ENCODE data around the gene NUMB. TPM values are rescaled to one million over a fixed set of nuclear protein-coding genes. Genes with fewer than 3 reads are reported as not detected.

NUMB gene
- polyA plus RNA-seq, 5 donors = 70.7 to 110 (median 102) TPM

DNA sequence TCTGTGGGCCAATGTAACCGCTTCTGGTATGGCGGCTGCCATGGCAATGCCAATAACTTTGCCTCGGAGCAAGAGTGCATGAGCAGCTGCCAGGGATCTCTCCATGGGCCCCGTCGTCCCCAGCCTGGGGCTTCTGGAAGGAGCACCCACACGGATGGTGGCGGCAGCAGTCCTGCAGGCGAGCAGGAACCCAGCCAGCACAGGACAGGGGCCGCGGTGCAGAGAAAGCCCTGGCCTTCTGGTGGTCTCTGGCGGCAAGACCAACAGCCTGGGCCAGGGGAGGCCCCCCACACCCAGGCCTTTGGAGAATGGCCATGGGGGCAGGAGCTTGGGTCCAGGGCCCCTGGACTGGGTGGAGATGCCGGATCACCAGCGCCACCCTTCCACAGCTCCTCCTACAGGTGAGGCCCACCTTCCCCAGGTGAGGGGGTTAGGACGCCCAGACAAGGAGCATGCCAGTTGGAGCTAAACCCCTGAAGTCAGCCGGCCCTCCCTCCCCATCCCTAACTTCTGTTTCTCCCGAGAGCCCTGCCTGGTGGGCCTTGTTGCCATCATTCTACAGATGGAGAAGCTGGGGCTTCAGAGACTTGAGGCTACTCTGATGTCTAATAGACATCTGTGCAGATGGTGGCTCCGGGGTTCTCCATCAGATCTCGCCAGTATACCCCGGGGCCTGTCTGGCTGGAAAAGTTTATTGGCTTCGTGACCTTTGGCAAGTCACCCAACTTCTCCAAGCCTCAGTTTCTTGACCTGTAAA is 195.7 kb downstream of the NUMB start:
- no peak for DNase-seq

- DNase-seq = no peak
Measured at GRCh38 chr14:73261520-73262426, 196.6 kb downstream of the NUMB start.

- DNase-seq = no peak
Measured at GRCh38 chr14:73261075-73261474, 197.3 kb downstream of the NUMB start.

GRCh38 chr14:73260574-73260973 is 197.8 kb downstream of the NUMB start:
- no peak for DNase-seq

DNA sequence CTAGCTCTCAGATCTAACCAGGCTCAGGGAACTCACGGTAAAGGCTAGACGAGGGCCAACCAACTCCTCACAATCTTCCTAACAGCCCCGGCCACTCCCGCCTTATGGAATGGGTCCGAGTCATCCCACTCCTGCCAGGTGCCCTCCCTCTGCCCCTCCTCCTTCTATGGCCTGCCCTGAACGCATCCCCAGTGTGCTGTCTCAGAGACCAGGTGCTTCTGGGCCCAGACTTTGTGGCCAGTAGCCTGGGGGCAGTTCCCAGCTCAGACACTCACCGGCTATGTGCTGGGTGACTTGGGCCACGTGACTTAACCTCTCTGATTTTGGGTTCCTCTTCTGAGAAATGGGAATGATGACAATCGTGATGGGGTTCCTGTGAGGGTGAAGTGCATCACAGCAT is 198.5 kb downstream of the NUMB start:
- no peak for DNase-seq

DNA sequence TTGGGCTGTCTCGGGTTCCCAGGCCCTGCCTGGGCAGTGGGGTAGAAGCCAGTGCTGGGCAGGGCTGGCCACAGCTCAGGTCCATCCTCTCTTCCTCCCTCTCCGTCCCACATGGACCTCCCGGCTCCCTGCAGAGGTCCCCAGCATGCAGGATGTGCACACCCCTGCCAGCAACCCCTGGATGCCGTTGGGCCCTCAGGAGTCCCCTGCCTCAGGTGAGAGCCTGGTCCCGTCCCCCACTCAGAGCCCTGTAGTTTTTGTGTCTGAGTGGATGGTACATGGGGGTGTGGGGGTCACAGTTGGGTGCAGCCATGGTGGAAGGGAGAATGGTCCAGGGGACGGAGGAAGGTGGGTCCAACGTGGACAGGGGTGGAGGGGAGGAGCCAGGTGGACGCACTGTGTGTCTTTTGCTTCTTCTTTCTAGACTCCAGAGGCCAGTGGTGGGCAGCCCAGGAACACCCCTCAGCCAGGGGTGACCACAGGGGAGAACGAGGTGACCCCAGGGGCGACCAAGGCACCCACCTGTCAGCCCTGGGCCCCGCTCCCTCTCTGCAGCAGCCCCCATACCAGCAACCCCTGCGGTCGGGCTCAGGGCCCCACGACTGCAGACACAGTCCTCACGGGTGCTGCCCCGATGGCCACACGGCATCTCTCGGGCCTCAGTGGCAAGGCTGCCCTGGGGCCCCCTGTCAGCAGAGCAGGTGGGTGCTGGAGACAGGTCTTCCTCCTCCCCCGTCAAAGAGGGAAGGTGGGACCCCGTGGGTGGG is 199.3 kb downstream of the NUMB start:
- DNase-seq = no peak

GRCh38 chr14:73258076-73258475 is 200.3 kb downstream of the NUMB start:
- no peak for DNase-seq

DNA sequence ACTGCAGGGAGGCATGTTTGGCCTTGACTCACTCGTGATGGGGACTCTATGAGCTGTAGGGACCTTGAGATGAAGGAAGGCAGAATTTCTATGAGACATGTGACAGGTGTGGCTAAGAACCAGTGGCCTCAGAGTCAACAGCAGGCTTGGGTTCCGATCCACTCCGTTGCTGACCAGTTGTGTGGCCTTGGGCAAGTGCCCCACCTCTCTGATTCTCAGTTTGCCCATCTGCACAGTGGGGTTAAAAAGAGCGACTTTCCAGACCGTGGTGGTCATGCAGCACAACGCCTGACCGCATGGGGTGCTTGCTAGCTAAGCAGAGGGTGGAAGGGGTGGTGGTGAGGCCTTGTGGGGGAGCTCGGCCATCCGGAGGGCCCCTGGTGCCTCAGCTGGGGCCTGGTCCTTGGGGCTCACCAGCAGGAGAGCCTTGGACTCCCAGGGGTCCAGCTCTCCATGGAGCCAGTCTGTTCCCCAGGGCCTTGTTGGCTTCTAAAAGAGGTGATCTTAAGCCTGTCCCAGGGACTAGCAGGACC is 202.6 kb downstream of the NUMB start:
- DNase-seq = no peak

DNA sequence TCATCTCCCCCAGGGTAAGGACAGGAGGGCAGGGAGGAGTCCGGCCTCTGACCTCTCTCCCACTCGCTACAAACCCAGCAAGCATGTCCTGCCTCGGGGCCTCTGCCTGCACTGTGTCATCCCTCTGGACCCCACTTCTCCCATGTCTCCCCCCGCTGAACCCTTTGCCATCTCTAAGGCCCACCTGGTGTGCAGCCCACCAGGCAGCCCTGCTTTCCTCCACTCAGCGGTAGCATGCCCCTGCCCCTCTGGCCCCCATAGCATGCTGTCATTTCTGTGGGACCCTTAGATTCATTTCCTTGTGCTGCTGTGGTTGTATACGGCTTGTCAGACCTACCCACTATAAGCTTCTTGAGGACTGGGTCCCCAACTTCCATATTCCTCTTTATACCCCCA is 203.3 kb downstream of the NUMB start:
- DNase-seq = no peak

GRCh38 chr14:73254247-73255004 is 203.9 kb downstream of the NUMB start:
- no peak for DNase-seq

DNA sequence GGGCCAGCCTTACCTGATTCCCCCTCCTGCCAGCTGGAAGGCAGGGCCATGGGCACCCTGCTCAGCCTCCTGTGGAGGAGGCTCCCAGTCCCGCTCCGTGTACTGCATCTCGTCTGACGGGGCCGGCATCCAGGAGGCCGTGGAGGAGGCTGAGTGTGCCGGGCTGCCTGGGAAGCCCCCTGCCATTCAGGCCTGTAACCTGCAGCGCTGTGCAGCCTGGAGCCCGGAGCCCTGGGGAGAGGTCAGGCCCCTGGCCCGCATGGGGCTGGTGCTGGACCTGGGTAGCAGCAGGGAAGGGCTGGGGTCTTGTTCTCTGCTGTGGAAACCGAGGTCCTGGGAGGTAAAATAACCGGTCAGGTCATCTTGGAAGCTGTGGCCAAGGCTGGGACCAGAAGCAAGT is 204.6 kb downstream of the NUMB start:
- DNase-seq = no peak

DNA sequence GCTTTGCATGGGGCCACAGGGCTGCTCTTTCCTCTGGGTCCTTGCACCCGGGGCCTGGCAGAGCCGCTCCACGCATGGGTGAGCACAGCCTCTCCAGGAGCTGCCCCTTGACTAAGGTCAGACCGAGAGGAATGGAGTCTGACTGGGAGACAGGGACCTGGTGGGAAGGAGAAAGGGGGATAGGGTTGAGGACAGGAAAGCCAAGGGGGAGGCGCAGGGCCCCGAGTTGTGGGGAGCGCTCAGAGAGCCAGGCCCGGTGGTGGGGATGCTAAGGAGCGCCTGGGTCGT is 205.1 kb downstream of the NUMB start:
- DNase-seq = no peak

DNA sequence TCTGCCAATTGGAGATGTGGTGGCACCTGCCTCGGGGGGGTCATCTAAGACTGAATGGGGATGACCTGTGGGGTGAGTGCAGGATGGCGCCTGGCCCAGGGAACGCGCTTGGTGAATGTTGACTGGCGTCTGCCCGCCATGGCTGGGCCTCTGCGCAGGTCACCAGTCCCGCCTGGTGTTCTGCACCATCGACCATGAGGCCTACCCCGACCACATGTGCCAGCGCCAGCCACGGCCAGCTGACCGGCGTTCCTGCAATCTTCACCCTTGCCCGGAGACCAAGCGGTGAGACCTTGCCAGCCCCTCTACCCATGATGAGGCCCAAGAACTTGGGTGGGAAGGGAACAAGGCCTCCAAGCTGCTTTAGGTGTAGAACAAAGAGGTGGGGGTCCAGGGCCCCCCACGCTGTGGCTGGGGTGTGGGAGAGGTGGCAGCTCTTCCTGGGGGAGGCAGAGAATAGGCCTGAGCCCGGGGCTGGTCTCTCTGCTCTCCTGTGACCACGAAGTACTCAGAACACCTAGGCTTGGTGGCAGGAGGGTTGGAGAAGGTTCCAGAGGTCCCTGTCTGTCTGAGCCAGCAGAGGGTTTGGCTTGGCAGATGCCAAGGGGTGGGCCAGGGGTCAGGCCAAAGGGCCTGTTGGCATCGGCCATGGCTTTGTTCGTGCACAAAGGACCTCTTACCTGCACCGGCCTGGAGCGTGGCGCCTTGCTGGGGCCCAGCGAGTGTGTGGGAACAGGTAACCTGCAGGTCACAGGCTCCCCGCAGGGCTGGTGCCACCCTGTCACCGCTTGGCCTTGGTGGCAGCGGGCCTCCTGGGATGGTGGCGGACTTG is 205.6 kb downstream of the NUMB start:
- no peak for DNase-seq

DNA sequence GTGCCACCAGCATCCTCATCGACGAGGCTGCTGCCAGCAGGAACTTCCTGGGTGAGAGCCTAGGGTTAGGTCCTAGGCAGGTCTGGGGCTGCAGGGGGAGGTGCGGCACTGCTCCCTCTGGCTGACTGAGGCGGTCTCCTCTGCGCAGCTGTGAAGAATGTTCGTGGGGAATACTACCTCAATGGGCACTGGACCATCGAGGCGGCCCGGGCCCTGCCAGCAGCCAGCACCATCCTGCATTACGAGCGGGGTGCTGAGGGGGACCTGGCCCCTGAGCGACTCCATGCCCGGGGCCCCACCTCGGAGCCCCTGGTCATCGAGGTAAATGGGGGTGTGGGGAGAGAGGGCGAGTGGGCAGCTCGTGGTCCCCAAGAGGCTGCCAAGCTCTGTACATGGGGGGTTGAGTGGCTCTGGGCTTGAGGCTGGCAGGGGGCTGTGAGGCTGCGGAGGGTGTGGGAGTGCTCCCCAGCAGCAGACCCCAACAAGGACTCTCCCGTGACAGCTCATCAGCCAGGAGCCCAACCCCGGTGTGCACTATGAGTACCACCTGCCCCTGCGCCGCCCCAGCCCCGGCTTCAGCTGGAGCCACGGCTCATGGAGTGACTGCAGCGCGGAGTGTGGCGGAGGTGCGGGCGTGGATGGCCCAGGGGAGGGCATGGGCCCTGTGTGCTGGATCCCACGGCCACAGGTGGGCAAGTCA is 206.7 kb downstream of the NUMB start:
- DNase-seq = no peak

- DNase-seq = no peak
Measured at GRCh38 chr14:73250781-73251500, 207.4 kb downstream of the NUMB start.

DNA sequence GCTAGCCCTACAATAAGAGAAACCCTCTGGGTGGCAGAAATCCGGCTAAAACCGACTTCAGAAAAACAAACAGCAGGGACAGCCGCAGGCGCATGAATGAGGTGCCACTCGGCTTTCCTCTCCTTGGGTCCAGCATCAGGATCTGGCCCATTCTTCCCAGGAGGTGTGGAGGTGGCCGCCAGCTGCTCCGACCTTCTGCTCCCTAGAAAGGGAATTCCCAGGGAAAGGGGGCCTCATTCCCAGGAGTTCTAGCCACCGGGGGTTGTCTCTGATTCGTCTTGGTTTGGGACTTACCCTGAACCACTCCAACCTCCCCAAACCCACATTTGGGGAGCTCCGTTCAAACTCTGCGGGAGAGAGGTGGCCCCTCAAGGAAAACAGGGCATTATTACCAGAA is 208.0 kb downstream of the NUMB start:
- DNase-seq = no peak

- no peak for DNase-seq
Measured at GRCh38 chr14:73249564-73250316, 208.6 kb downstream of the NUMB start.

- DNase-seq = no peak
Measured at GRCh38 chr14:73249108-73249507, 209.2 kb downstream of the NUMB start.

All from right lung (tissue), 5 donors.